ENCODE data around the gene SMOC2. TPM values are rescaled to one million over a fixed set of nuclear protein-coding genes. Genes with fewer than 3 reads are reported as not detected.

Gene SMOC2
- total and polyA plus RNA-seq, 4 donors, result 1.3 to 6.4 (median 4.6) TPM

- H3K4me1 ChIP-seq (ENCODE audit: control insufficient read depth in 5 of 5, insufficient read depth in 5 of 5, low read length in 5 of 5), result peaks cover 0 to 6% (median 0%) of the 10 kb centered on the region in 5 donors
- H3K9me3 ChIP-seq (ENCODE audit: control insufficient read depth in 4 of 4, insufficient read depth in 3 of 4, low read length in 3 of 4), result peaks cover 0 to 2% (median 0%) of the 10 kb centered on the region in 4 donors
- WGBS, 2 donors, result 81 to 89% methylated on average over 10 of the region's 10 CpGs
- no peaks in the 10 kb centered on the region for H3K36me3 ChIP-seq (ENCODE audit: control insufficient read depth in 4 of 4, insufficient read depth in 4 of 4, low read length in 4 of 4)
- H3K9ac ChIP-seq (ENCODE audit: insufficient read depth in 1 of 2, low read length in 2 of 2), result no peak overlapping the region
- TF ChIP-seq CTCF (IDR thresholded peaks at IDR 0.05; ENCODE audit: control extremely low read depth, extremely low read depth), result no peak
- H3K4me3 ChIP-seq, result no peak overlapping the region
- ATAC-seq (ENCODE audit: insufficient read depth, low FRiP score) (no peak), DNase-seq (peak; percentile 47 to 81 (median 66))
- H3K27me3 ChIP-seq (ENCODE audit: control insufficient read depth in 3 of 3, insufficient read depth in 3 of 3, low read length in 2 of 3), result peaks cover 0 to 8% (median 4%) of the 10 kb centered on the region in 3 donors
- no peak overlapping the region for H3K27ac ChIP-seq (ENCODE audit: low read depth in 1 of 2, low read length in 1 of 2)
Measured at GRCh38 chr6:168590406-168590805, 149.4 kb downstream of the SMOC2 start.

- ATAC-seq (ENCODE audit: insufficient read depth, low FRiP score) (no peak), DNase-seq (no peak)
- no peak for TF ChIP-seq CTCF (IDR thresholded peaks at IDR 0.05; ENCODE audit: control extremely low read depth, extremely low read depth)
- Histone ChIP-seq H3K27ac (ENCODE audit: low read depth in 1 of 2, low read length in 1 of 2) (no peak overlapping the region), H3K9ac (ENCODE audit: insufficient read depth in 1 of 2, low read length in 2 of 2) (no peak overlapping the region), H3K9me3 (ENCODE audit: control insufficient read depth in 4 of 4, insufficient read depth in 3 of 4, low read length in 3 of 4) (peaks cover 0 to 3% (median 0%) of the 10 kb centered on the region in 4 donors), H3K4me3 (no peak overlapping the region), H3K4me1 (ENCODE audit: control insufficient read depth in 5 of 5, insufficient read depth in 5 of 5, low read length in 5 of 5) (no peaks in the 10 kb centered on the region), H3K36me3 (ENCODE audit: control insufficient read depth in 4 of 4, insufficient read depth in 4 of 4, low read length in 4 of 4) (no peaks in the 10 kb centered on the region), H3K27me3 (ENCODE audit: control insufficient read depth in 3 of 3, insufficient read depth in 3 of 3, low read length in 2 of 3) (peaks cover 0 to 25% (median 10%) of the 10 kb centered on the region in 3 donors)
- WGBS, 2 donors, result 79 to 84% methylated on average over 11 of the region's 11 CpGs
Measured at GRCh38 chr6:168596344-168596743, 155.4 kb downstream of the SMOC2 start.

- no peak overlapping the region for H3K9ac ChIP-seq (ENCODE audit: insufficient read depth in 1 of 2, low read length in 2 of 2)
- DNase-seq (no peak), ATAC-seq (ENCODE audit: insufficient read depth, low FRiP score) (no peak)
- 68 to 69% methylated on average over 8 of the region's 8 CpGs for WGBS, 2 donors
- H3K9me3 ChIP-seq (ENCODE audit: control insufficient read depth in 4 of 4, insufficient read depth in 3 of 4, low read length in 3 of 4), result peaks cover 0 to 3% (median 0%) of the 10 kb centered on the region in 4 donors
- H3K4me1 ChIP-seq (ENCODE audit: control insufficient read depth in 5 of 5, insufficient read depth in 5 of 5, low read length in 5 of 5), result no peaks in the 10 kb centered on the region
- H3K27me3 ChIP-seq (ENCODE audit: control insufficient read depth in 3 of 3, insufficient read depth in 3 of 3, low read length in 2 of 3), result peaks cover 0 to 25% (median 13%) of the 10 kb centered on the region in 3 donors
- TF ChIP-seq CTCF (IDR thresholded peaks at IDR 0.05; ENCODE audit: control extremely low read depth, extremely low read depth), result no peak
- H3K36me3 ChIP-seq (ENCODE audit: control insufficient read depth in 4 of 4, insufficient read depth in 4 of 4, low read length in 4 of 4), result no peaks in the 10 kb centered on the region
- no peak overlapping the region for H3K27ac ChIP-seq (ENCODE audit: low read depth in 1 of 2, low read length in 1 of 2)
- H3K4me3 ChIP-seq, result no peak overlapping the region
Measured at GRCh38 chr6:168597471-168597875, 156.5 kb downstream of the SMOC2 start.

All from lung (tissue), 12 donors.